Activated T-cell treated with anti-CD3 and anti-CD28 coated beads, Interleukin-2, amount 50 U/mL, for 24 hours (primary cell): Measurements from ENCODE around the gene LRP1B.

Experiments used
- DNase-seq: peaks from one replicate; pipeline ENCODE4 v3.0.0-alpha.2; 2020
- H3K27ac Mint-ChIP-seq: 2 replicates; pipeline ENCODE4 v1.8.0; 2020; ENCODE audit warnings: mild to moderate bottlenecking, mixed read lengths
- H3K27me3 Mint-ChIP-seq: 2 replicates; pipeline ENCODE4 v1.8.0; 2020; ENCODE audit warnings: mixed read lengths
- H3K36me3 Mint-ChIP-seq: 2 replicates; pipeline ENCODE4 v1.8.0; 2020; ENCODE audit warnings: low read depth, mixed read lengths
- H3K4me1 Mint-ChIP-seq: 2 replicates; pipeline ENCODE4 v1.8.0; 2020; ENCODE audit warnings: low read depth, mixed read lengths
- H3K4me3 Mint-ChIP-seq: 2 replicates; pipeline ENCODE4 v1.8.0; 2020; ENCODE audit warnings: mild to moderate bottlenecking, moderate library complexity, mixed read lengths
- H3K9me3 Mint-ChIP-seq: 2 replicates; pipeline ENCODE4 v1.8.0; 2020; ENCODE audit warnings: mixed read lengths

LRP1B gene

DNA sequence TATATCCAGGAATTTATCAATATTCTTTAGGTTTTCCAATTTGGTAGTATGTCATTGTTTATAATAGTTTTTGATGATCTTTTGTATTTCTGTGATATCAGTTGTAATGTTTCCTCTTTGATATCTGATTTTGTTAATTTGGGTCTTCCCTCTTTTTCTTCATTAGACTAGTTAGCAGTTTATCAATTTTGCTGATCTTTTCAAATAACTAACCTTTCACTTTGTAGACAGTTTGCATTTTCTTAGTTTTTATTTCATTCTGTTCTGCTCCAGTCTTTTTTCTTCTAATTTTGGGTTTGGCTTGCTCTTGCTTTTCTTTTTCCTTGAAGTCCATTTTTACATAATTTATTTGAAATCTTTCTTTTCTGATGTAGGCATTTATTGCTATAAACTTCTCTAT, 824.4 kb downstream of the LRP1B start:
- Mint-ChIP-seq H3K36me3 (no peaks in the 10 kb centered on the region), H3K4me3 (no peak overlapping the region), H3K27ac (no peak overlapping the region), H3K27me3 (no peaks in the 10 kb centered on the region), H3K4me1 (no peaks in the 10 kb centered on the region), H3K9me3 (peaks cover 24% of the 10 kb centered on the region)
- no peak for DNase-seq

- H3K4me1 Mint-ChIP-seq: no peaks in the 10 kb centered on the region
- no peaks in the 10 kb centered on the region for H3K36me3 Mint-ChIP-seq
- no peak for DNase-seq
- peaks cover 20% of the 10 kb centered on the region for H3K9me3 Mint-ChIP-seq
- H3K4me3 Mint-ChIP-seq: no peak overlapping the region
- H3K27me3 Mint-ChIP-seq: no peaks in the 10 kb centered on the region
- no peak overlapping the region for H3K27ac Mint-ChIP-seq
Measured at GRCh38 chr2:141301551-141301950, 829.3 kb downstream of the LRP1B start.

GRCh38 chr2:141280037-141280436, 850.8 kb downstream of the LRP1B start:
- no peak for DNase-seq
- Mint-ChIP-seq H3K9me3 (peaks cover 8% of the 10 kb centered on the region), H3K27me3 (no peaks in the 10 kb centered on the region), H3K4me1 (no peaks in the 10 kb centered on the region), H3K36me3 (no peaks in the 10 kb centered on the region), H3K27ac (no peak overlapping the region), H3K4me3 (no peak overlapping the region)

GRCh38 chr2:141271346-141271745, 859.5 kb downstream of the LRP1B start:
- no peak overlapping the region for H3K27ac Mint-ChIP-seq
- H3K4me3 Mint-ChIP-seq: no peak overlapping the region
- no peak for DNase-seq
- H3K4me1 Mint-ChIP-seq: no peaks in the 10 kb centered on the region
- H3K9me3 Mint-ChIP-seq: peaks cover 22% of the 10 kb centered on the region
- no peaks in the 10 kb centered on the region for H3K27me3 Mint-ChIP-seq
- H3K36me3 Mint-ChIP-seq: no peaks in the 10 kb centered on the region

GRCh38 chr2:141264848-141265247, 866.0 kb downstream of the LRP1B start:
- Mint-ChIP-seq H3K9me3 (peaks cover 10% of the 10 kb centered on the region), H3K4me1 (no peaks in the 10 kb centered on the region), H3K4me3 (no peak overlapping the region), H3K27ac (no peak overlapping the region), H3K27me3 (no peaks in the 10 kb centered on the region), H3K36me3 (no peaks in the 10 kb centered on the region)
- DNase-seq: no peak

GRCh38 chr2:141260911-141261310, 869.9 kb downstream of the LRP1B start:
- DNase-seq: no peak
- Mint-ChIP-seq H3K9me3 (peaks cover 5% of the 10 kb centered on the region), H3K4me1 (no peaks in the 10 kb centered on the region), H3K27me3 (no peaks in the 10 kb centered on the region), H3K4me3 (no peak overlapping the region), H3K27ac (no peak overlapping the region), H3K36me3 (no peaks in the 10 kb centered on the region)

GRCh38 chr2:141259683-141260082, 871.1 kb downstream of the LRP1B start:
- H3K4me3 Mint-ChIP-seq: no peak overlapping the region
- H3K27me3 Mint-ChIP-seq: no peaks in the 10 kb centered on the region
- peaks cover 2% of the 10 kb centered on the region for H3K9me3 Mint-ChIP-seq
- no peaks in the 10 kb centered on the region for H3K36me3 Mint-ChIP-seq
- no peak overlapping the region for H3K27ac Mint-ChIP-seq
- no peaks in the 10 kb centered on the region for H3K4me1 Mint-ChIP-seq
- no peak for DNase-seq

- H3K4me1 Mint-ChIP-seq: no peaks in the 10 kb centered on the region
- peaks cover 10% of the 10 kb centered on the region for H3K9me3 Mint-ChIP-seq
- no peak overlapping the region for H3K4me3 Mint-ChIP-seq
- H3K36me3 Mint-ChIP-seq: no peaks in the 10 kb centered on the region
- H3K27me3 Mint-ChIP-seq: no peaks in the 10 kb centered on the region
- no peak overlapping the region for H3K27ac Mint-ChIP-seq
- DNase-seq: no peak
Measured at GRCh38 chr2:141242008-141242407, 888.8 kb downstream of the LRP1B start.

DNA sequence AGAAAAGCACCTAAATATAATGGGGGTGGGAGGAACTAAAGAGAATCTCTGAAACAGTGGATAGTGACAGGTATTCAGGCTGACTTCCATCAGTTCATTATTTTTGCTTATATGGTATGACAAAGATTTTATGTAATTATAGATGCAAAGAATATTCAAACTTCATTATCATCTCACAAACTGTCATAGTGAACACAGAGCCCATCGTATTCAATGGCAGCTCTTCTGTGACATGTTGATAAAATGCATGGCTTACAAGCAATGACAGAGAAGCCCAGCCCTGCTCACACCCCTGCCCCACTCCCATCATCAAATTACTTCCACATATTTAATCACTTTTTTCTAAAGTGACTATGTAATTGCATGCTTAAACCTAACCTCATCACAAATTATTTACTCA, 904.3 kb downstream of the LRP1B start:
- Mint-ChIP-seq H3K4me1 (no peaks in the 10 kb centered on the region), H3K9me3 (peaks cover 13% of the 10 kb centered on the region), H3K27ac (no peak overlapping the region), H3K36me3 (no peaks in the 10 kb centered on the region), H3K27me3 (no peaks in the 10 kb centered on the region), H3K4me3 (no peak overlapping the region)
- no peak for DNase-seq

- Mint-ChIP-seq H3K36me3 (no peaks in the 10 kb centered on the region), H3K9me3 (peaks cover 15% of the 10 kb centered on the region), H3K27me3 (no peaks in the 10 kb centered on the region), H3K4me1 (no peaks in the 10 kb centered on the region), H3K27ac (no peak overlapping the region), H3K4me3 (no peak overlapping the region)
- DNase-seq: no peak
Measured at GRCh38 chr2:141207036-141207385, 923.8 kb downstream of the LRP1B start.

- H3K4me1 Mint-ChIP-seq: no peaks in the 10 kb centered on the region
- H3K27ac Mint-ChIP-seq: no peak overlapping the region
- no peak for DNase-seq
- peaks cover 22% of the 10 kb centered on the region for H3K9me3 Mint-ChIP-seq
- no peaks in the 10 kb centered on the region for H3K36me3 Mint-ChIP-seq
- no peaks in the 10 kb centered on the region for H3K27me3 Mint-ChIP-seq
- no peak overlapping the region for H3K4me3 Mint-ChIP-seq
Measured at GRCh38 chr2:141201016-141201565, 929.7 kb downstream of the LRP1B start.

GRCh38 chr2:141200191-141200590, 930.6 kb downstream of the LRP1B start:
- peaks cover 24% of the 10 kb centered on the region for H3K9me3 Mint-ChIP-seq
- H3K27ac Mint-ChIP-seq: no peak overlapping the region
- H3K4me1 Mint-ChIP-seq: no peaks in the 10 kb centered on the region
- DNase-seq: no peak
- H3K27me3 Mint-ChIP-seq: no peaks in the 10 kb centered on the region
- no peaks in the 10 kb centered on the region for H3K36me3 Mint-ChIP-seq
- H3K4me3 Mint-ChIP-seq: no peak overlapping the region

DNA sequence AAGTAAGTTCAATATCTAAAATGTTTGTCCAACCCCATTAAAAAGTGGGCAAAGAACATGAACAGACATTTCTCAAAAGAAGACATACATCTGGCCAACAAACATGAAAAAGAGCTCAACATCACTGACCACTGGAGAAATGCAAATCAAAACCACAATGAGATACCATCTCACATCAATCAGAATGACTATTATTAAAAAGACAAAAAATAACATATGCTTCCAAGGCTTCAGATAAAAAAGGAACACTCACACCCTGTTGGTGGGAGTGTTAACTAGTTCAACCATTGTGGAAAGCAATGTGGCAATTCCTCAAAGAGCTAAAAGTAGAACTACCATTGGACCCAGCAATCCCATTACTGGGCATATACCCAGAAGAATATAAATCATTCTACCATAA, 931.1 kb downstream of the LRP1B start:
- no peak for DNase-seq
- Mint-ChIP-seq H3K4me3 (no peak overlapping the region), H3K36me3 (no peaks in the 10 kb centered on the region), H3K9me3 (peaks cover 24% of the 10 kb centered on the region), H3K27me3 (no peaks in the 10 kb centered on the region), H3K27ac (no peak overlapping the region), H3K4me1 (no peaks in the 10 kb centered on the region)

GRCh38 chr2:141195087-141195486, 935.7 kb downstream of the LRP1B start:
- Mint-ChIP-seq H3K4me3 (no peak overlapping the region), H3K9me3 (peaks cover 12% of the 10 kb centered on the region), H3K27ac (no peak overlapping the region), H3K27me3 (no peaks in the 10 kb centered on the region), H3K4me1 (no peaks in the 10 kb centered on the region), H3K36me3 (no peaks in the 10 kb centered on the region)
- no peak for DNase-seq

GRCh38 chr2:141187075-141187439, 943.8 kb downstream of the LRP1B start:
- Mint-ChIP-seq H3K36me3 (no peaks in the 10 kb centered on the region), H3K9me3 (peaks cover 10% of the 10 kb centered on the region), H3K27ac (no peak overlapping the region), H3K27me3 (no peaks in the 10 kb centered on the region), H3K4me1 (no peaks in the 10 kb centered on the region), H3K4me3 (no peak overlapping the region)
- DNase-seq: no peak

GRCh38 chr2:141186413-141187074, 944.3 kb downstream of the LRP1B start:
- no peak overlapping the region for H3K4me3 Mint-ChIP-seq
- H3K27ac Mint-ChIP-seq: no peak overlapping the region
- H3K4me1 Mint-ChIP-seq: no peaks in the 10 kb centered on the region
- no peaks in the 10 kb centered on the region for H3K27me3 Mint-ChIP-seq
- no peaks in the 10 kb centered on the region for H3K36me3 Mint-ChIP-seq
- H3K9me3 Mint-ChIP-seq: peaks cover 10% of the 10 kb centered on the region
- DNase-seq: no peak
